Measurements from ENCODE around the gene RPH3AL.

GRCh38 chr17:296379-296778 is 56.2 kb downstream of the RPH3AL start:
- TF ChIP-seq POLR2A (IDR thresholded peaks at IDR 0.05; ENCODE audit: low read depth, low read length) (no peak), POLR2AphosphoS5 (IDR thresholded peaks at IDR 0.05; ENCODE audit: low read depth, low read length) (no peak)

All from GM12892 (cell line).